Neural progenitor cell (in vitro differentiated cells): ENCODE measurements around the gene SLC34A1. TPM values are rescaled to one million over a fixed set of nuclear protein-coding genes. Genes with fewer than 3 reads are reported as not detected.
"Not testable (repeated sequence)": the region's sequence is repeated elsewhere in the genome, so short reads cannot be mapped to it uniquely, and the experiment has no call there.

ENCODE experiments used
- DNase-seq: peaks from one replicate; pipeline ENCODE4 v3.0.0-alpha.2; 2016; ENCODE audit warnings: low spot score
- H2AFZ ChIP-seq: fragments of 200-600 bp; sonication (generic); replicated peaks from 2 replicates; pipeline ENCODE4 v1.6.1; 2016; ENCODE audit warnings: antibody characterized with exemption
- H3F3A ChIP-seq: fragments of 200-600 bp; sonication (generic); 2 replicates; pipeline ENCODE4 v1.6.1; 2016; ENCODE audit warnings: antibody characterized with exemption, low read depth
- H3K27ac ChIP-seq: fragments of 200-600 bp; sonication (generic); 2 replicates; pipeline ENCODE4 v1.5.1; 2016; ENCODE audit warnings: mild to moderate bottlenecking
- H3K27me3 ChIP-seq: fragments of 200-600 bp; sonication (generic); 2 replicates; pipeline ENCODE4 v1.6.1; 2016; ENCODE audit warnings: mild to moderate bottlenecking, moderate library complexity
- H3K36me3 ChIP-seq: fragments of 200-600 bp; sonication (generic); 2 replicates; pipeline ENCODE4 v1.5.1; 2016
- H3K4me1 ChIP-seq: fragments of 200-600 bp; sonication (generic); 2 replicates; pipeline ENCODE4 v1.6.1; 2016; ENCODE audit warnings: mixed run types
- H3K4me2 ChIP-seq: fragments of 200-600 bp; sonication (generic); 2 replicates; pipeline ENCODE4 v1.6.1; 2016
- H3K4me3 ChIP-seq: fragments of 200-600 bp; sonication (generic); 2 replicates; pipeline ENCODE4 v1.5.1; 2016
- H3K79me2 ChIP-seq: fragments of 200-600 bp; sonication (generic); 2 replicates; pipeline ENCODE4 v1.6.1; 2016; ENCODE audit warnings: low read depth
- H3K9ac ChIP-seq: fragments of 200-600 bp; sonication (generic); 2 replicates; pipeline ENCODE4 v1.6.1; 2016
- H3K9me3 ChIP-seq: fragments of 200-600 bp; sonication (generic); 2 replicates; pipeline ENCODE4 v1.5.1; 2016; ENCODE audit warnings: low read depth
- H4K20me1 ChIP-seq: fragments of 200-600 bp; sonication (generic); 2 replicates; pipeline ENCODE4 v1.6.1; 2016; ENCODE audit warnings: low read depth
- H3K27ac Mint-ChIP-seq: 3 replicates; pipeline ENCODE4 v1.8.0; 2021; ENCODE audit warnings: mixed read lengths
- H3K27me3 Mint-ChIP-seq: 2 replicates; pipeline ENCODE4 v1.8.0; 2022; ENCODE audit warnings: low read depth, mild to moderate bottlenecking, inconsistent platforms, moderate library complexity, mixed read lengths; ENCODE audit not compliant: insufficient read depth
- H3K36me3 Mint-ChIP-seq: 3 replicates; pipeline ENCODE4 v1.8.0; 2021; ENCODE audit warnings: mixed read lengths
- H3K4me1 Mint-ChIP-seq: 3 replicates; pipeline ENCODE4 v1.8.0; 2021; ENCODE audit warnings: mixed read lengths
- H3K4me3 Mint-ChIP-seq: 3 replicates; pipeline ENCODE4 v1.8.0; 2021; ENCODE audit warnings: mild to moderate bottlenecking, moderate library complexity, mixed read lengths
- H3K9me3 Mint-ChIP-seq: 3 replicates; pipeline ENCODE4 v1.8.0; 2020; ENCODE audit warnings: mixed read lengths
- CTCF ChIP-seq: fragments of 200-600 bp; sonication (generic); IDR thresholded peaks from 2 replicates; pipeline ENCODE4 v1.5.1; 2017; ENCODE audit warnings: antibody characterized with exemption, mild to moderate bottlenecking
- EZH2 ChIP-seq: fragments of 200-600 bp; sonication (generic); IDR thresholded peaks from 2 replicates; pipeline ENCODE4 v1.6.1; 2017; ENCODE audit warnings: antibody characterized with exemption, mild to moderate bottlenecking, moderate library complexity
- EZH2phosphoT487 ChIP-seq: fragments of 200-600 bp; sonication (generic); IDR thresholded peaks from 2 replicates; pipeline ENCODE4 v1.6.1; 2017; ENCODE audit warnings: antibody characterized with exemption
- total RNA-seq: library from RNA; depleted of rRNA; stranded (reverse); fragments of >200 nt; gene quantifications from 2 replicates; pipeline ENCODE4 v1.2.3, GENCODE V29; 2015; ENCODE audit warnings: low replicate concordance

SLC34A1 gene
- total RNA-seq, 1 donor from 2014 or later, result not detected

GRCh38 chr5:177339107-177339638 is 45.1 kb upstream of the SLC34A1 start:
- Histone ChIP-seq H3K36me3 (no peaks in the 10 kb centered on the region), H3K27me3 (no peaks in the 10 kb centered on the region), H4K20me1 (peaks cover 14% of the 10 kb centered on the region), H3K4me1 (no peaks in the 10 kb centered on the region), H3K4me3 (no peak overlapping the region), H2AFZ (no peak overlapping the region), H3K79me2 (peaks cover 26% of the 10 kb centered on the region), H3K4me2 (no peak overlapping the region), H3K9me3 (no peaks in the 10 kb centered on the region), H3F3A (no peaks in the 10 kb centered on the region), H3K27ac (no peak overlapping the region), H3K9ac (no peak overlapping the region)
- Mint-ChIP-seq H3K27me3 (peaks cover 4% of the 10 kb centered on the region), H3K36me3 (peaks cover 12% of the 10 kb centered on the region), H3K9me3 (no peaks in the 10 kb centered on the region), H3K4me1 (no peaks in the 10 kb centered on the region), H3K4me3 (no peak overlapping the region), H3K27ac (no peak overlapping the region)
- TF ChIP-seq EZH2phosphoT487, result no peak
- no peak for TF ChIP-seq EZH2
- TF ChIP-seq CTCF, result no peak
- DNase-seq, result no peak

GRCh38 chr5:177343000-177343399 is 41.2 kb upstream of the SLC34A1 start:
- Histone ChIP-seq H4K20me1 (peaks cover 22% of the 10 kb centered on the region), H3K79me2 (peaks cover 64% of the 10 kb centered on the region)
- not testable (repeated sequence) for H3K27ac Mint-ChIP-seq, H3K27me3 ChIP-seq, H3K4me1 Mint-ChIP-seq, H3K4me3 Mint-ChIP-seq, H3K36me3 ChIP-seq, H3K4me1 ChIP-seq, H3K36me3 Mint-ChIP-seq, H3K9ac ChIP-seq, H3K27me3 Mint-ChIP-seq, H3K4me3 ChIP-seq, DNase-seq, H3F3A ChIP-seq, H3K9me3 Mint-ChIP-seq, H2AFZ ChIP-seq, H3K27ac ChIP-seq, H3K4me2 ChIP-seq, H3K9me3 ChIP-seq

GRCh38 chr5:177343777-177344176 is 40.5 kb upstream of the SLC34A1 start:
- Histone ChIP-seq H4K20me1 (peaks cover 22% of the 10 kb centered on the region), H3K9ac (no peak overlapping the region), H3F3A (peaks cover under 1% of the 10 kb centered on the region), H3K4me3 (no peak overlapping the region), H3K79me2 (peaks cover 72% of the 10 kb centered on the region), H2AFZ (no peak overlapping the region), H3K27me3 (no peaks in the 10 kb centered on the region), H3K4me1 (no peaks in the 10 kb centered on the region), H3K36me3 (peaks cover 4% of the 10 kb centered on the region), H3K27ac (no peak overlapping the region), H3K9me3 (no peaks in the 10 kb centered on the region), H3K4me2 (no peak overlapping the region)
- H3K27me3 Mint-ChIP-seq, result peaks cover 2% of the 10 kb centered on the region
- TF ChIP-seq CTCF (no peak), EZH2phosphoT487 (no peak), EZH2 (no peak)
- H3K4me1 Mint-ChIP-seq, result no peaks in the 10 kb centered on the region
- no peak overlapping the region for H3K4me3 Mint-ChIP-seq
- no peaks in the 10 kb centered on the region for H3K9me3 Mint-ChIP-seq
- no peak overlapping the region for H3K27ac Mint-ChIP-seq
- peaks cover 8% of the 10 kb centered on the region for H3K36me3 Mint-ChIP-seq
- DNase-seq, result no peak

- Histone ChIP-seq H2AFZ (no peak overlapping the region), H3K4me2 (no peak overlapping the region), H3K36me3 (peaks cover 4% of the 10 kb centered on the region), H3K27ac (no peak overlapping the region), H3K4me3 (no peak overlapping the region), H3K79me2 (peaks cover 83% of the 10 kb centered on the region), H3F3A (peaks cover 12% of the 10 kb centered on the region), H3K4me1 (no peaks in the 10 kb centered on the region), H3K27me3 (no peaks in the 10 kb centered on the region), H3K9me3 (no peaks in the 10 kb centered on the region), H3K9ac (no peak overlapping the region), H4K20me1 (peaks cover 16% of the 10 kb centered on the region)
- Mint-ChIP-seq H3K4me3 (no peak overlapping the region), H3K27ac (no peak overlapping the region), H3K27me3 (peaks cover 2% of the 10 kb centered on the region), H3K4me1 (peaks cover 10% of the 10 kb centered on the region), H3K36me3 (peaks cover 8% of the 10 kb centered on the region), H3K9me3 (no peaks in the 10 kb centered on the region)
- no peak for DNase-seq
- no peak for TF ChIP-seq EZH2
- no peak for TF ChIP-seq CTCF
- TF ChIP-seq EZH2phosphoT487, result no peak
Measured at GRCh38 chr5:177344891-177345290, 39.3 kb upstream of the SLC34A1 start.
